B cell (primary cell): ENCODE results near the gene PRRX1.

Experiments used
- EZH2 ChIP-seq: IDR thresholded peaks from 2 replicates; pipeline ENCODE4 v1.6.1; 2012; ENCODE audit warnings: borderline replicate concordance, low read depth, mild to moderate bottlenecking, moderate library complexity, low read length; ENCODE audit not compliant: insufficient read depth, poor library complexity, severe bottlenecking
- TF ChIP-seq, protein P1 (sequence below): fragments of 200-600 bp; IDR thresholded peaks from one replicate; pipeline ENCODE4 v1.8.0; 2022; ENCODE audit warnings: antibody characterized with exemption, mild to moderate bottlenecking

DNA sequence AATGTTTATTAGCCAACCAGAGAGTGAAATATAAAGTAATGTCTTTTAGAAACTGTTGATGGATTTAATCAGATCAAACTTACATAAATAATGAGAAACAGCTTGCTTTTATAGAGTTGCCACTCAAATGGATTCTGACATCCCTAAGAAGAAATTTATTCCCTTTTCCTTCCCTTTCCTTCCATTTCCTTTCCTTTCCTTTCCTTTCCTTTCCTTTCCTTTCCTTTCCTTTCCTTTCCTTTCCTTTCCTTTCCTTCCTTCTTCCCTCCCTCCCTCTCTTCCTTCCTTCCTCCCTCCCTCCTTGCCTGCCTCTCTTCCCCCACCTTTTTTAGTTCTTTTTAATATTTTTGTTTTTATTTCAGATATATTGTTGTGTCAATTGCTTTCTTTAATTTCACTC is 27.3 kb downstream of the PRRX1 start:
- TF ChIP-seq, protein P1, sequence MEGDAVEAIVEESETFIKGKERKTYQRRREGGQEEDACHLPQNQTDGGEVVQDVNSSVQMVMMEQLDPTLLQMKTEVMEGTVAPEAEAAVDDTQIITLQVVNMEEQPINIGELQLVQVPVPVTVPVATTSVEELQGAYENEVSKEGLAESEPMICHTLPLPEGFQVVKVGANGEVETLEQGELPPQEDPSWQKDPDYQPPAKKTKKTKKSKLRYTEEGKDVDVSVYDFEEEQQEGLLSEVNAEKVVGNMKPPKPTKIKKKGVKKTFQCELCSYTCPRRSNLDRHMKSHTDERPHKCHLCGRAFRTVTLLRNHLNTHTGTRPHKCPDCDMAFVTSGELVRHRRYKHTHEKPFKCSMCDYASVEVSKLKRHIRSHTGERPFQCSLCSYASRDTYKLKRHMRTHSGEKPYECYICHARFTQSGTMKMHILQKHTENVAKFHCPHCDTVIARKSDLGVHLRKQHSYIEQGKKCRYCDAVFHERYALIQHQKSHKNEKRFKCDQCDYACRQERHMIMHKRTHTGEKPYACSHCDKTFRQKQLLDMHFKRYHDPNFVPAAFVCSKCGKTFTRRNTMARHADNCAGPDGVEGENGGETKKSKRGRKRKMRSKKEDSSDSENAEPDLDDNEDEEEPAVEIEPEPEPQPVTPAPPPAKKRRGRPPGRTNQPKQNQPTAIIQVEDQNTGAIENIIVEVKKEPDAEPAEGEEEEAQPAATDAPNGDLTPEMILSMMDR = no peak
- no peak for TF ChIP-seq EZH2
